ENCODE data around the gene PARD3B.

Gene PARD3B

GRCh38 chr2:204869132-204869823 is 324.0 kb downstream of the PARD3B start:
- no peak overlapping the region for H3K4me3 ChIP-seq (replicated peaks; ENCODE audit: low read depth, low read length)
- DNase-seq (ENCODE audit: low read depth) = peak; percentile 20
- no peak for TF ChIP-seq CTCF (IDR thresholded peaks at IDR 0.05; ENCODE audit: low read length, missing control alignments)

GRCh38 chr2:204870053-204870452 is 324.8 kb downstream of the PARD3B start:
- no peak for DNase-seq (ENCODE audit: low read depth)
- no peak overlapping the region for H3K4me3 ChIP-seq (replicated peaks; ENCODE audit: low read depth, low read length)
- no peak for TF ChIP-seq CTCF (IDR thresholded peaks at IDR 0.05; ENCODE audit: low read length, missing control alignments)

- DNase-seq (ENCODE audit: low read depth) = peak; percentile 75
- no peak overlapping the region for H3K4me3 ChIP-seq (replicated peaks; ENCODE audit: low read depth, low read length)
- peak; percentile 54 for TF ChIP-seq CTCF (IDR thresholded peaks at IDR 0.05; ENCODE audit: low read length, missing control alignments)
Observed at GRCh38 chr2:204871231-204871953, 326.1 kb downstream of the PARD3B start.

GRCh38 chr2:204876311-204876710 is 331.0 kb downstream of the PARD3B start:
- TF ChIP-seq CTCF (IDR thresholded peaks at IDR 0.05; ENCODE audit: low read length, missing control alignments) = no peak
- DNase-seq (ENCODE audit: low read depth) = no peak
- H3K4me3 ChIP-seq (replicated peaks; ENCODE audit: low read depth, low read length) = no peak overlapping the region

GRCh38 chr2:204877691-204878090 is 332.4 kb downstream of the PARD3B start:
- DNase-seq (ENCODE audit: low read depth) = no peak
- TF ChIP-seq CTCF (IDR thresholded peaks at IDR 0.05; ENCODE audit: low read length, missing control alignments) = no peak
- H3K4me3 ChIP-seq (replicated peaks; ENCODE audit: low read depth, low read length) = no peak overlapping the region

- no peak for TF ChIP-seq CTCF (IDR thresholded peaks at IDR 0.05; ENCODE audit: low read length, missing control alignments)
- no peak for DNase-seq (ENCODE audit: low read depth)
- no peak overlapping the region for H3K4me3 ChIP-seq (replicated peaks; ENCODE audit: low read depth, low read length)
Observed at GRCh38 chr2:204880928-204881327, 335.7 kb downstream of the PARD3B start.

All from fibroblast of pulmonary artery (primary cell).